Measurements from ENCODE around the gene COL4A1.

DNA sequence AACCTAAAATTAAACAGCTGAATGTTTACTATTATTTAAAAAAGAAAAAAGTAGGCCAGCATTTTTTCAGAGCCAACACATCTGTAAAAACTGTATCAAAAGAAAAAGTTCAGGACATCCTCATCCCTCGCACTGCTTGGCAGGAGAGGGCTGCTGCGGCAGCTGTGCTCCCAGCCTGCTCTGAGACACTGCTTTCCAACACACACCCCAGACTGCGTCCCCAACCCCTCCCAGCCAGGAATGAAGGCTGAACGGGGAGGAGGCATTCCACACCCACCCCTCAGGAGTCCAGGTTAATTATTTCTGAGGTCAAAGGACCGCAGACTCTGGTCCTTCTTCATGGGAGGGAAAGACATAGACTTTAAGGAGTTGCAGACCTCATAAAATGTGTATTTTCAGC, 43.1 kb downstream of the COL4A1 start:
- TF ChIP-seq, protein P1, sequence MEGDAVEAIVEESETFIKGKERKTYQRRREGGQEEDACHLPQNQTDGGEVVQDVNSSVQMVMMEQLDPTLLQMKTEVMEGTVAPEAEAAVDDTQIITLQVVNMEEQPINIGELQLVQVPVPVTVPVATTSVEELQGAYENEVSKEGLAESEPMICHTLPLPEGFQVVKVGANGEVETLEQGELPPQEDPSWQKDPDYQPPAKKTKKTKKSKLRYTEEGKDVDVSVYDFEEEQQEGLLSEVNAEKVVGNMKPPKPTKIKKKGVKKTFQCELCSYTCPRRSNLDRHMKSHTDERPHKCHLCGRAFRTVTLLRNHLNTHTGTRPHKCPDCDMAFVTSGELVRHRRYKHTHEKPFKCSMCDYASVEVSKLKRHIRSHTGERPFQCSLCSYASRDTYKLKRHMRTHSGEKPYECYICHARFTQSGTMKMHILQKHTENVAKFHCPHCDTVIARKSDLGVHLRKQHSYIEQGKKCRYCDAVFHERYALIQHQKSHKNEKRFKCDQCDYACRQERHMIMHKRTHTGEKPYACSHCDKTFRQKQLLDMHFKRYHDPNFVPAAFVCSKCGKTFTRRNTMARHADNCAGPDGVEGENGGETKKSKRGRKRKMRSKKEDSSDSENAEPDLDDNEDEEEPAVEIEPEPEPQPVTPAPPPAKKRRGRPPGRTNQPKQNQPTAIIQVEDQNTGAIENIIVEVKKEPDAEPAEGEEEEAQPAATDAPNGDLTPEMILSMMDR (IDR thresholded peaks at IDR 0.05), result no peak
- TF ChIP-seq POLR2A (IDR thresholded peaks at IDR 0.05), result no peak

All from gastroesophageal sphincter (tissue), 3 donors.